Muscle of arm (tissue), 12 donors: Measurements from ENCODE around the gene KRT3. TPM values are rescaled to one million over a fixed set of nuclear protein-coding genes. Genes with fewer than 3 reads are reported as not detected.

Experiments
- DNase-seq: peaks from one replicate; pipeline ENCODE4 v3.0.0-alpha.2; 2013
- polyA plus RNA-seq, 12 donors: library from polyadenylated mRNA; unstranded; fragments of 120-200 nt; gene quantifications; one replicate each; pipeline ENCODE4 v1.2.1, GENCODE V29; 2013; ENCODE audit not compliant: insufficient read length in 12 of 12

KRT3 gene
- polyA plus RNA-seq, 12 donors, result 0.31 to 0.77 TPM; not detected in 10

DNA sequence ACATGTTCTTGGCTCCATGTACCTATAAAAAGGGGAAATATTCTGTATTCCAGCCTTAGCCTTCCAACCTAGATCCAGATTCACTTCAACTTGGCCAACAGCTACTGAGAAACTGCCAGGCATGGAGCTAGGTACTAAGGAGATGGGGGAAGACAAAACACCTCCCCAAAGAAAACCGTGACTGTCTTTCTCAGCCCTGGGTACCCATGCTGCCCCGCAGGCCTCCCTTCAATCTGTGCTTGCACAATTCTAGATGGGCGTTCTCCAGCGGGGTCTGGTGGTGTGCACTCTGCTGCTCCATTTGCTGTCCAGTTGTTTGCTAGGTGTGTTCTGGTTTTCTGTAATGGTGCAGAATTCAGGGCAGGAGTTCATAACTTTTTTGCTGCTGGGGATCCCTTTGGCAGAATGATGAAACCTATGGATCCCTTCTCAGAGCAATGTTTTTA, 18.8 kb upstream of the KRT3 start:
- no peak for DNase-seq

DNA sequence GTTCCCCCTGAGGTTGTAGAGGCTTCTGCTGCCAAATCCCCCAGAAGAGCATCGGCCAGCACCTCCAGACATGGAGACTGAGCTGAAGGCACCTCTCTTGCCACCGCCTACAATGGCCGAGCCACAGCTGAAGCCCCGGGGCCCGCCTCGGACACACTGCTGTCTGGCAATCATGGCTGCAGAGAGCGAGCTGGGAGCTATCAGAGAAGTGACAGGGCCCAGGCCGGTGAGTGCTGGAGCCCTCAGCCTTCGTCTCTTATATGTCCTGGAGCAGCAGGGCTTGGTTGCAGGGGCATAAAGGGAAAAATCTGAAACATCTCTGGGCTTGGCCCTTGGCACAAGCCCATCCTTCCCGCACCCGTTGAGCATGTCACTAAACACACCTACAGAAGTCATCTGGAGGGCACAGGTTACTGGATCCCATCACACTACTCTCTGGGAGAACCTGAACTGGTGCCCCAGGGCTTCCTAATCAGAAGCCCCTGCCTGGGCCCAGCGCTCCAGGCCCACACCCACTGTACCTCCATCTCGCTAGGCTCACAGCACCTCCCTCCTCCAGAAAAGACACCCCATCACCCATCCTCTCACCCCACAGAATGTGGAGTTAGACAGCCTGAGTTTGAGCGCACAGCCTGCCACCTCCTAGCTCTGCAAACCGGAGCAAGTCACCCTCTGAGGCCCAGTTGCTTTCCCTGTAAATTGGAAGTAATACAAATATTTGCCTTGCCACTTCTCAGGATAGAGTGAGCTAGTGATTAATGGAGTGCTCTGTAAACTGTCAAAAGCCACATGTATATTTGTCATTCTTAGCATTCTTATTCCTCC, 18.2 kb upstream of the KRT3 start, which contains the start of gene KRT4:
KRT4 (minus strand) TSS at position 232 of the 825 bp plus-strand sequence; CDS start at position 174, 58 bp downstream.
- no peak for DNase-seq

DNA sequence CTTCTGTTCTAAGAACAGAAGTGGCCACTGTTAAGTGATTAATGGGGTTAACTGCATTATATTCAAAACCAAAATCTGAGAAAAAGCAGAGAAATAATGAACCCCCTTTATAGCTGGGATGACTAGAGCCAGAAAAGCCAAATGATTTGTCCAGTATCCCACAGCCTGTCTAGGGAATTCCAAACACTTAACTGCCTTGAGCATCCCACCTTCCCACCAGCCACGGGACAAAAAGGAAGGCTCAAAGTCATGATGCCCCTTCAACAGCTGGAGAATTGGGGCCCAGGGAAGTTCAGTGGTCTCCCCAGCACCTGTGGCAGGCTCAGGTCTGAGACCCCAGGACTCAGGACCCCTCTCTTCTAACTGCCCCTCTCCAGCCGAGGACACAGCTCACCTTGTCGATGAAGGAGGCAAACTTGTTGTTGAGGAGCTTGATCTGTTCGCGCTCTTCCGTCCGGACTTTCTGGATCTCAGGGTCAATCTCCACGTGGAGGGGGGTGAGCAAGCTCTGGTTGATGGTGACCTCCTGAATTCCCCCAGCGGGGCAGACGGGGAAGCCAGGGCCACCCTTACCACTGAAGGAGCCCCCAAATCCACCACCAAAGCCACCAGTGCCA, 17.4 kb upstream of the KRT3 start:
- no peak for DNase-seq

DNA sequence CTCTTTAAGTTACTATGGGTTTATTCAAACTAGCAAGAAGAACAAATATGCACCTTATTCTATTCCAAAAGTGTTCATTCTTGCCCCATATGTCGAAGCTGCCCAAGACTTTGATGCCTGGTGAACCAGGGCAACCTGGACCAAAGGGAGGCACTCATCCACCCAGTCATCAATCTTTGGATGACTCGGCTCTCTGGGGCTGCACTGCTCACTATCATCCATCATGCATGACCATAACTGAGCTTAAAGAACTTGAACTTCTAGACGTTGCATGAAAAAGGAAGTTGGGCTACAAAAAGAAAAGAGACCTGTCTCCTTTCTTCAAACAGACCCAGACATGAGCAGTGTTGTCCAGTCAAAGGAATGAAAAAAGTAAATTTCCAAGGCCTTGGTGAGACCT, 16.8 kb upstream of the KRT3 start:
- no peak for DNase-seq

DNA sequence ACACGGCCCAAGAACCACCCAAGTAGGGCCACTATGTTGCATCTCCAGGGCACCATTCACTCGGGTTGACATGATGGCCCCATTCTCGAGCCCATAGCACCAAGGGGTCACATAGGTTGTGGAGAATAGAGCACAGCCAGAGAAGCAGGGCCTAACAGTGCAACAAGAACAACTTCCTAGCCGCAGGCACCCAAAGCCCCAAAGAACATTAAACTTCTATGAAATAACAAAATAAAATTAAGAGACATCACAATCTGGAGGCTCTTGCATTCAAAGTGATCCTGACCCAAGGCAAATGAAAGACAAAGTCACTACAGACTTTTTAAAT, 16.1 kb upstream of the KRT3 start:
- DNase-seq, result no peak

DNA sequence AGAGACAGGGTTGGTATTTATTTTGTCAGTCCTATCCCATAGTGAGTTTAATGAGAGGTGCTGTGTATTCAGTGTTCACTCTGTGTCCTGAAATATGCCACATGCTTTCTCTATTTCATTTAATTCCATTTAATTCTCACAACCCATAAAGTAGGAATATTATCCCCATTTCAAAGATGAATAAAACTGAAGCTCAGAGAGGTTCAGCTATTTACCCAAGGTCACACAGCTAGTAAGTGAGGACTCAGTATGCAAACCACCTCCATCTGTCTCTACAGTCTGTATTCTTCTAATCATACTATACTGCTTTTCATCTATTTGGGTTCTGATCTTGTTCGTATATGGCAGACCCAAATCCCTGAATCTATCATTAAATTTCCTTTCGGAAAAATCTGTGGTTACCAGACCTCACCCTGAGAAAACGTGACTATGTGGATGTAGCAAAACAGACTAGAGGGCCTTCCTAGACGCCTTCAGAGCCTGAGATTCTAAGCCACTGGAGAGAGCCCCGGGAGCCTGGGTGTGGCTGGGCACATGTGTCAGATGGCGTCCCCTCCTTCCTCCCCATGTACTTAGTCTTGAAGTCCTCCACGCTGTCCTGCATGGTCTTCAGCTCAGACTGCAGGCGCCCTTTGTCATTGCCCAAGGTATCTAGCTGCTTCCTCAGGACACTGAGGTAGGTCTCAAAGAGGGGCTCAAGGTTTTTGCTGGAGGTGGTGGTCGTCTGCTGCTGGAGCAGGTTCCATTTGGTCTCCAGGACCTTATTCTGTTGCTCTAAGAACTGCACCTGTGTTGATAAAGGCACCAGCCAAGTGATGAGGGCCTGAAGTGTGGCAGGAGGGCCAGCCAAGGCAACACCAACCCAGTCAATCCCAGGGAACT, 15.5 kb upstream of the KRT3 start:
- DNase-seq, result no peak

DNA sequence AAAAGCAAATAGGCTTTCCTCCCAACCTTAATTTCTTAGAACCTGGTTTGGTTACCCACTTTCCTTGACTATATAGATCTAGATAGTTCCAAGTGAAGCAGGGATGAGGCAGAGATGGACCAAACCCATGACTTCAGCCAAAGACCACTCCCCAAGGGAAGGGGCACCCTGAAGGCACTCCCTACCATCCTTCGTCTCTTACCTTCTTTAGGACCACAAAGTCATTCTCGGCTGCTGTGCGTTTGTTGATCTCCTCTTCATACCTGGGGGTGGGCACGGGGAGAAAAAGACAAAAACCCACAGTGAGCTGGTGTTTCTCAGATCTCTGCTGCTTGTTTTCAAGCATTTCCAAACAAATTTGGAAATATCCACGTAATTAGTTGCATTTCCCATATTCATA, 14.6 kb upstream of the KRT3 start:
- no peak for DNase-seq

DNA sequence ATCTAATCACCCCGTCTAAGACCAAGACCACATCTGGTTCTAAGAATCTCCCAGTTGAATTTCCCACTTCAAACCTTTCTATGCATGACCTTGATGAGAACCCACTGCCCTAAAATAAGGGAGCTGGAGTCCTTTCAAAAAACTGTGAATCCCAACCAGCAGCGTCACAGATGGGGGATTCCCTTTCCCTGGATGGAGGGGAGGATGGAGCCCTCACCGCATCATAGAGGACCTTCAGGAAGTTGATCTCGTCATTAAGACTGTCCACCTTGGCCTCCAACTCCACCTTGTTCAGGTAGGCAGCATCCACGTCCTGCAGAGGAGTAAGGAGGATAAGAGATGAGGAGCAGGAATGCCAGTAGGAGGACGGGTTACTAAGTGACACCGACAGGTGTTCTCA, 13.2 kb upstream of the KRT3 start:
- DNase-seq, result no peak

DNA sequence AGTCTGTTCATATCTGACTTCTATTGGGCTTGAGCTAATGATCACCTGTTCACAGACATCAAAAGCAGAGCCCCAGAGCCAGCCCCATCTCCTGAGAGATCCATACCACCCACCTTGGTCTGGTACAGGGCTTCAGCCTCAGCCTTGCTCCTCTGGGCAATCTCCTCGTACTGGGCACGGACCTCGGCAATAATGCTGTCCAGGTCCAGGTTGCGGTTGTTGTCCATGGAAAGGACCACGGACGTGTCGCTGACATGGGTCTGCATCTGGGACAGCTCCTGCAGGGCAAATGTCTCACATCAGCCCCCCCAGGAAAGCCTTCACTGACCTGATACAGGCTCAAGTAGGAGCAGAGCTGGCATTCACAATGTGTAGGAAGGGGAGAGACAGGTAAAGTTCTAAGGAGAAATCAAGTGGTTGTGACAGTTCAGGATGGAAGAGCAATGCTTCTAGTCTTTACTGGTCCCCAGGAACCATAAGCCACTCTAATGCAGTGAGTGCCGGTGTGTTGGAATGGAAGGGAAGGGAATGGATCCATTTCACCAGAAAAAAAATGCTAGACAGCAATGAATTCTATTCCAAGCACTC, 12.8 kb upstream of the KRT3 start:
- no peak for DNase-seq

DNA sequence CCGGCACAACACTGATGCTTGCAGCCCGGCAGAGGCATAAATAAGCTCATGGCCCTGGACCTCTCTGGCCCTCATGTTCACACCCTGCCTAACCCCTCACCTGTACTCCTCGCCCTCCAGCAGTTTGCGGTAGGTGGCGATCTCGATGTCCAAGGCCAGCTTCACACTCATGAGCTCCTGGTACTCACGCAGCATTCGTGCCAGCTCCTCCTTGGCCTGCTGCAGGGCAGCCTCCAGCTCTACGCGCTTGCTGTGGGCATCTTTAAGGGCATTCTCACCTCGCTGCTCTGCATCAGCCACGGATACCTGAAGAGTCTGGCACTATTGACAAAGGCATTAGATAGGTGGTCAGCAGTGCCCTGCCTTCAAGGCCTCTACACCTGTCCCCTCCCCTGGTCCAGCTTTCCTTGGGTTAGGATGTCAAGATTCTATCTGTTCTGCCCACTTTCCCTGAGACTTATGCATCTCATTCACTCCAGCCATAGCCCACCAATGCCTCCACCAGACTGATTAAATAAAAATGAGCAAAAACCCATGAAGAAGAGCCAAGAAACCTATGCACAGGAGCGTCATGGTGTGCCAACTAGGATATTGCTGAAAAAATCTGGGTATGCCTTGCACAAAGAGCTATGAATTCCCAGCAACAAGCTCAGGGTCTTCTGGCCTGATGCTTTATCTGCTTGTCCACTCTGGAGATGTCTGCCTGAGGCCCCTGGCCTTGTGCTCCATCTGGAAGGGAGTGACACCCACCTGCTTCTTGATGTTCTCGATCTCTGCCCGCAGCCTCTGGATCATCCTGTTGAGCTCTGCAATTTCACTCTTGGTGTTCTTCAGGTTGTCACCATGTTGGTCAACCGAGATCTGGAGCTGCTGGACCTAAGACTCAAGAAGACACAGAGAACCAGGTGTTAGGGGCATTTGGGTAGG, 11.9 kb upstream of the KRT3 start:
- DNase-seq, result no peak

DNA sequence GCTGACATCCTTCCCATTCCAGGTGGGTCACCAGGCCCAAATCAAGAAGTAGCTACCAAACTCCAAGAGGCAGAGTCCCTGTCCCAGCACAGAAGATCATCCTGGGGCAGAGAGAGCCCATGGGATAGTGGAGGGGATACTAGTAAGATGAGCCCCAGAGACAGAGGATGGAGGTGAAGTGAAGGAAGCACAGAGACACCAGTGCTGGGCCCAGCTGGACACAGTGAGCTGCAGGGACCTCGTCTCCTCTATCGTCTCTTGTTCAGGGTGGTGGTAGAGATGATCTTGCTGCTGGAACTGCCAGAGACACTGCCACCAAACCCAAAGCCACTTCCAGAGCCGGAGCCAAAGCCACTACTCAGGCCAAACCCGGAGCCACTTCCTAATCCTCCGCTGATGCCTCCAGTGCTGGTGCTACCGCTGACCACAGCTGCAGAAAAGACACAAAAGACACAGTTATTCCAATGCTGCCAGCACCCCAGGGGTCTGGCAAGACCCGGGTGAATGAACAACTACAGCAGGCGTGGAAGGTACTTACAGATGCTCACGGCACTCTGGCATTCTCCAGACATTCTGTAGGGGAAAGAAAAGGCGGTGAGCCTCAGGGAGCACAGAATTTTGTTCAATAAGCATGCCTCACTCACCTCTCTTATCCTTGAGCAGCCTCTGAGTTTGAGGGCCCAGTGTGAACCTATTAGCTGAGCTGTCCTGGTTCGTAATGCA, 11.1 kb upstream of the KRT3 start:
- no peak for DNase-seq

DNA sequence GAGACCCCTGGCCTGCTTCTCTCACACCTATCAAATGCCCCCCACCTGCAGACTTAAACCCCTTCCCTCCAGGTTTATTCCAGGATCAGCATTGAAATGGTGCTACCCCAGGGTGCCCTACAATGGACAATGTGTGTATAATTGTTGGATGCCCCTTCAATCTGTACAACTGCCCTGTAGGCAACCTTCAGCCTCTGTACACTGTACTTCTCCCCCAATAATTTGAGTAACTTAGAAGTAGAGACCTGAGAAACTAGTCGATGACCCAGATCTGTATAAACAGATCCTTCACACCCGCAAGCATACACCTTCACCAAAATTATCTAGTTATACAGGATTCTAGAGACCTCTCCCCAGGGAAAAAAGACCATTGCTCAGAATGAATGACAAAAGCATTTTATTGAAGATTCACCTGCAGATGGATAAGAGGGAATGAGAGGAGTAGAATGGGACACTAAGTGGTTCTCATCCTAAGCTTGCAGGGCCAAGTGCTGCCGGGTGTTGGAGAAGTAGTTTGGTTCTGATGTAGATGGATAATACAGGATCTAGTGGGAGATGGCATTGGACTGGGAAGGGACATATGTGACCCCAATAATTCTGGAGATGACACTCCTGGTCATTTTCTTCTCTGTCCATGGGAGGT, 10.4 kb upstream of the KRT3 start:
- DNase-seq, result no peak

DNA sequence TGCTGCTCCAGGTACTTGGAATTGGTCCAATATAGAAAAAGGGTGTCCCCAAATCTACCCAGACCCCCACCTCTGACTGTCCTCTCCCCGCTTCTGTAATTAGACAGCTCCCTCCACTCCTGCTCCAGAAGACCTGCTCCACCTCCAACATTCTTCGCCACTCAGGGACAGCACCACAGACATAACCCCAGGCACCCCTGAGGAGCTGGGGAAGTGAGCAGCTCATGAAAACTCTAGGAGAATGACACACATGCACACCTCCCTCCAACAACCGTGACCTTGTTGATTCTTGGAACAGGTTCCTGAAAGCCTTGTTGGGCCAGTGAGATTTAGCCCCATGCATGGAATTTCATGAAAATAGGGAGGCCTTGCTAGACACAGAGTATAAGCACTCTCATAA, 9.8 kb upstream of the KRT3 start:
- DNase-seq, result no peak

DNA sequence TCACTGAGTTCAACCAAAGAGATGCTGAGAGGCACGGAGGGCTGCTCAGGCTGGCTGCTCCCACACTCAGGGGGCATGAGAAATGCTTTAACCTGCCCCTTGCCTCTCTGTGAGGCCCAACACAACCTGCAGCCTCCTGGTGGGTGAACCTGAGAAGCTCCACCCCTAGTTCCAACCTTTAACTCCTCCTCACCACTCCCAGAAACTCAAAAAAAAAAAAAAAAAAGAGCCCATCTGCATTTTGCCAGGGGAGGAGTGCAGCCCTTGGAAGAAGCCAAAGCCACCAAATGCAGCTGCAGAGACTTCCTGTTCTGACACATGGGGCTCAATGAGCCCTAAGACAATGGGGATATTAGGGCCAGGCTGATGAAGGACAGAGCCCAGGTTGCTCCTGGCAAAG, 9.1 kb upstream of the KRT3 start:
- DNase-seq, result no peak

DNA sequence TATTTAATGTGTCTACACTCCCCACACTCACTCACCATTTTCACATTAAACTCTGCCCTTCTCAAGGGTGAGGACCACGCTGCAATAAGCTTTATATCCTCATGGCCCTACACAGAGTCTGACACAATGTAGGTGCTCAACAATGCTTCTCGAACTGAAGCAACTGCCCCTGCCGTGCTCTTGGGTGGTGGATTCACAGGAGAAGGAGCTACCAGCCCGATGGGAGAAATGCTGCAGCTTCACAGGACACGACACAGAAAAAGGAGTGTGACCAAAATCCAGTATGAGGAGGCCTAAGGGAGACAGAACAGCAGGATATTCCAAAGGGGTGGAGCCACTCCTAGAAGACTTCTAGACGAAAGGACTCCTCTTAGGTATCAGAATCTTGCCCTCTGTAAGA, 6.5 kb upstream of the KRT3 start:
- no peak for DNase-seq

DNA sequence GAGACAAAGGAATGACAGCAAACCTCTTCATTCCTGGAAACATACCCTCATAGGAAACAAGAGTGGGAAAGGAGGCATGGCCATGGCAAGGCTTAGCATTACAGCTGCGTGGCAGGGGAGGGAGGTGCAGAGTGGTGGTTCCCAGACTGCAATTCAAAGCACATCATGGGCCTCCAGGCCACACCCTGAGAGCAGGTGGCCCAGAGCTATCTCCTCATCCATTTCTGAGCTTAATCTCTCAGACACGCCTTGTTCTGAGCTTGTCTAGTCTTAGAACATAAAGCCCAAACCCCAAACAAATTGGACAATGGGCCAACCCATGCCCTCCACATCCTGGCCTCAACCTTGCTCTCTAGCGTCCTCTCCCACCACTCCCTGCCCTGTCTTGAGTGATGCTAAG, 5.9 kb upstream of the KRT3 start:
- DNase-seq, result no peak

DNA sequence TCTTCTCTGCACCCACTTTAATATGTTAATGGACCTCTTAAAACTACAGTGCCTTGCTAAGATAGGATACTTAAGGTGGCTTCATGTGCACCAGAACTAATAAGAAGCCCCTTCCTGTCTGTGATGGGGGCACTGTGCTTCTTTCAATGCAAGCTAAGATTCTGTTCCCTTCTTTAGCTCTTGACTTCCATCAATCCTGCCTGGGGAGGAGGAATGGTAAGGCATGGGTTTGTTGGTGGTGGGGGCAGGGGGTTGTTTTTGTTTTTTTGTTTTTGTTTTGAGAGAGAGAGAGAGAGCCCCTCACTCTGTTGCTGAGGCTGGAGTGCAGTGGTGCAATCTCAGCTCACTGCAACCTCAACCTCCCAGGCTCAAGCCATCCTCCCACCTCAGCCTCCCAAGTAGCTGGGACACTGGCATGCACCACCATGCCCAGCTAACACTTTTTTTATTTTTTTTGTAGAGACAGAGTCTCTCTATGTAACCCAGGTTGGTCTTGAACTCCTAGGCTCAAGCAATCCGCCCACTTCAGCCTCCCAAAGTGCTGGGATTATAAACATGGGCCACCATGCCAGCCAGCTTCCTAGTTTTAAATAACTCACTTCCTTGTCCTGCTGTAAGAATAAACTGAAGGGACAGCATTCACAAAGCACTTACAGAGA, 4.5 kb upstream of the KRT3 start:
- DNase-seq, result no peak

DNA sequence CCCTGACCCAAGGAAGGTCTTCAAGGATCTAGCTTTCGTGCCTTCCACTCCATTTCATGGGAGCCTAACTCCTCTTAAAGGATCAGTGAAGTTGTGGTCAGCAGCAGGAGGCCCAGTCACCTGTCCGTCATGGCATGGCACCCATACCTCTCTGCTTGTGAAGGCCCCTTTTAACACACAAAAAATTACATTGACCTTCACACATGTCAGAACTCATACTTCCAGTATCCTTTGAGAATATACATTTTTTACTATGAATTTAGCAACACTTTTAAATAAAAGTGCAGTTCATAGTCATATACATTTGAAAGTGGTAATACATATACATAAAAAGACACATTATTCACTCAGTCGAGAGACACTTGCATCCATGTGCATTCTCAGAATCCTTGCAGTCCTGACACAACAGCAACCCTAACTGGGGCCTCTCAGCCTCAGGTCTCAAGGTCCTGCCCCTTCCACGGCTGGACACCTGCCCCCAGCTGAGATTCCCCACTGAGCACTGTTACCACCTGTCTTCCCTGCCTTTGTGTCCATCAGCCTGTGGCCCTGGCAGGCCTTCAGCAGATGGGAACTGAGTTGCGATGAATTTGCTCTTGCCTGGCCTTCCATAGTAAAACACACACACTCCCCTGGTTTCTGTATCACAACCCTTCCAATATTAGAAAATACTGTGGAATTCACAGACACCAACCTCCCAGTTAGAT, 3.7 kb upstream of the KRT3 start:
- no peak for DNase-seq
